ENCODE results near the gene TPT1.

- TF ChIP-seq CTCF (IDR thresholded peaks at IDR 0.05) (no peak), ESRRA (IDR thresholded peaks at IDR 0.05; ENCODE audit: borderline replicate concordance, low read length) (no peak)
Measured at GRCh38 chr13:45341799-45342500, 967 bp upstream of the TPT1 start.

Measured in A549 (cell line).